ENCODE measurements around the gene DACT3.

Gene DACT3

GRCh38 chr19:46601318-46602224, 59.4 kb downstream of the DACT3 start, which contains the start of gene CALM3:
Gene CALM3, plus strand, starts transcription at chr19:46601330. Its CDS starts 105 bp downstream, at chr19:46601435.
- no peak for TF ChIP-seq EZH2phosphoT487 (IDR thresholded peaks at IDR 0.05; ENCODE audit: low read depth)
- TF ChIP-seq, protein P1, sequence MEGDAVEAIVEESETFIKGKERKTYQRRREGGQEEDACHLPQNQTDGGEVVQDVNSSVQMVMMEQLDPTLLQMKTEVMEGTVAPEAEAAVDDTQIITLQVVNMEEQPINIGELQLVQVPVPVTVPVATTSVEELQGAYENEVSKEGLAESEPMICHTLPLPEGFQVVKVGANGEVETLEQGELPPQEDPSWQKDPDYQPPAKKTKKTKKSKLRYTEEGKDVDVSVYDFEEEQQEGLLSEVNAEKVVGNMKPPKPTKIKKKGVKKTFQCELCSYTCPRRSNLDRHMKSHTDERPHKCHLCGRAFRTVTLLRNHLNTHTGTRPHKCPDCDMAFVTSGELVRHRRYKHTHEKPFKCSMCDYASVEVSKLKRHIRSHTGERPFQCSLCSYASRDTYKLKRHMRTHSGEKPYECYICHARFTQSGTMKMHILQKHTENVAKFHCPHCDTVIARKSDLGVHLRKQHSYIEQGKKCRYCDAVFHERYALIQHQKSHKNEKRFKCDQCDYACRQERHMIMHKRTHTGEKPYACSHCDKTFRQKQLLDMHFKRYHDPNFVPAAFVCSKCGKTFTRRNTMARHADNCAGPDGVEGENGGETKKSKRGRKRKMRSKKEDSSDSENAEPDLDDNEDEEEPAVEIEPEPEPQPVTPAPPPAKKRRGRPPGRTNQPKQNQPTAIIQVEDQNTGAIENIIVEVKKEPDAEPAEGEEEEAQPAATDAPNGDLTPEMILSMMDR (IDR thresholded peaks at IDR 0.05; ENCODE audit: low read depth, low read length) = no peak
- Histone ChIP-seq H3K79me2 (ENCODE audit: low read length) (peaks cover 51% of the 10 kb centered on the region), H3K4me1 (ENCODE audit: low read length) (peaks cover 19% of the 10 kb centered on the region)

GRCh38 chr19:46600384-46601317, 60.3 kb downstream of the DACT3 start:
- Histone ChIP-seq H3K27ac (ENCODE audit: low read length) (peak overlapping the region; percentile 78), H3K4me2 (ENCODE audit: low read length) (peak overlapping the region; percentile 81), H3K4me1 (ENCODE audit: low read length) (peaks cover 19% of the 10 kb centered on the region), H3K4me3 (ENCODE audit: low read length) (peak overlapping the region; percentile 99), H3K36me3 (replicated peaks; ENCODE audit: low read depth, low read length) (peaks cover 21% of the 10 kb centered on the region), H3K27me3 (ENCODE audit: low read depth, low read length) (no peaks in the 10 kb centered on the region; the same call in 1 of the 2 replicates), H3K9me3 (ENCODE audit: insufficient read depth, low read length) (peaks cover 22% of the 10 kb centered on the region), H4K20me1 (ENCODE audit: insufficient read depth, low read length) (peaks cover 36% of the 10 kb centered on the region), H2AFZ (ENCODE audit: low read depth, low read length) (peak overlapping the region; percentile 94), H3K79me2 (ENCODE audit: low read length) (peaks cover 45% of the 10 kb centered on the region), H3K9ac (ENCODE audit: low read length) (peak overlapping the region; percentile 100)
- no peak for TF ChIP-seq EZH2phosphoT487 (IDR thresholded peaks at IDR 0.05; ENCODE audit: low read depth)
- TF ChIP-seq, protein P1 (IDR thresholded peaks at IDR 0.05; ENCODE audit: low read depth, low read length) = 0 out of 2 replicates have a peak, but pooled peaks have one; percentile 5

More at GRCh38 chr19:46601318-46602224, 59.4 kb downstream of the DACT3 start, which contains the start of gene CALM3:
- peak within 1 kb of the TSS; percentile 94 for H2AFZ ChIP-seq (ENCODE audit: low read depth, low read length)
- peak within 1 kb of the TSS; percentile 100 for H3K9ac ChIP-seq (ENCODE audit: low read length)
- H4K20me1 ChIP-seq (ENCODE audit: insufficient read depth, low read length) = peaks cover 43% of the 10 kb centered on the region
- no peaks in the 10 kb centered on the region; the same call in 1 of the 2 replicates for H3K27me3 ChIP-seq (ENCODE audit: low read depth, low read length)
- peak within 1 kb of the TSS; percentile 99 for H3K4me3 ChIP-seq (ENCODE audit: low read length)
- H3K36me3 ChIP-seq (replicated peaks; ENCODE audit: low read depth, low read length) = peaks cover 30% of the 10 kb centered on the region
- H3K27ac ChIP-seq (ENCODE audit: low read length) = peak within 1 kb of the TSS; percentile 78
- H3K4me2 ChIP-seq (ENCODE audit: low read length) = peak within 1 kb of the TSS; percentile 93
- H3K9me3 ChIP-seq (ENCODE audit: insufficient read depth, low read length) = peaks cover 22% of the 10 kb centered on the region

- peaks cover 22% of the 10 kb centered on the region for H3K9me3 ChIP-seq (ENCODE audit: insufficient read depth, low read length)
- H2AFZ ChIP-seq (ENCODE audit: low read depth, low read length) = peak overlapping the region; percentile 94
- H3K27ac ChIP-seq (ENCODE audit: low read length) = peak overlapping the region; percentile 78
- H3K27me3 ChIP-seq (ENCODE audit: low read depth, low read length) = no peaks in the 10 kb centered on the region; the same call in 1 of the 2 replicates
- H3K4me2 ChIP-seq (ENCODE audit: low read length) = peak overlapping the region; percentile 81
- H3K4me1 ChIP-seq (ENCODE audit: low read length) = peaks cover 19% of the 10 kb centered on the region
- peak overlapping the region; percentile 99 for H3K4me3 ChIP-seq (ENCODE audit: low read length)
- H3K9ac ChIP-seq (ENCODE audit: low read length) = peak overlapping the region; percentile 85
- H4K20me1 ChIP-seq (ENCODE audit: insufficient read depth, low read length) = peaks cover 28% of the 10 kb centered on the region
- TF ChIP-seq EZH2phosphoT487 (IDR thresholded peaks at IDR 0.05; ENCODE audit: low read depth) = no peak
- TF ChIP-seq, protein P1 (IDR thresholded peaks at IDR 0.05; ENCODE audit: low read depth, low read length) = no peak
- H3K79me2 ChIP-seq (ENCODE audit: low read length) = peaks cover 37% of the 10 kb centered on the region
- H3K36me3 ChIP-seq (replicated peaks; ENCODE audit: low read depth, low read length) = peaks cover 20% of the 10 kb centered on the region
These were observed 61.1 kb downstream of the DACT3 start for GRCh38 chr19:46599716-46600373.
